ENCODE results near the gene ABCG2. TPM values are rescaled to one million over a fixed set of nuclear protein-coding genes. Genes with fewer than 3 reads are reported as not detected.
"Not testable (repeated sequence)": the region's sequence is repeated elsewhere in the genome, so short reads cannot be mapped to it uniquely, and the experiment has no call there.

The ABCG2 gene
- total RNA-seq, 1 donor from 2014 or later = 6.9 TPM

DNA sequence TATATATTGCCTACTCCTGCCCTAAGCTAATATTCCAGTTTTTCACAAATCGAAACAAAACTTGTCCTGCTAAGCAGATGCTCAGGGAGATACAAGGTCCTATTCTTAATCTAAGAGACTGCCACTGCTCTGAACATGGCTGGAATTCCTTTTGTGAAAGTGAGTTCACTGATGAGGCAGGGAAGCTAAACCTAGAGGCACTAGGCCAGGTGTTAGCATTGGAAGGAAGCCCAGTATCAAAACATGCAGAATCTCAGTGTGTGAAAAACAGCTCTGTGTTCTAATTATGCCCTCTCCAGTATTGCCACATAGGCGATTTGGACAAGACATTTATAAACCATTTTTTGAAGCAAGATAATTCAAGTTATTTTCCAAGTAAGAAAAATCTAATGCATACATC lies 47.6 kb downstream of the ABCG2 start:
- no peak for DNase-seq

DNA sequence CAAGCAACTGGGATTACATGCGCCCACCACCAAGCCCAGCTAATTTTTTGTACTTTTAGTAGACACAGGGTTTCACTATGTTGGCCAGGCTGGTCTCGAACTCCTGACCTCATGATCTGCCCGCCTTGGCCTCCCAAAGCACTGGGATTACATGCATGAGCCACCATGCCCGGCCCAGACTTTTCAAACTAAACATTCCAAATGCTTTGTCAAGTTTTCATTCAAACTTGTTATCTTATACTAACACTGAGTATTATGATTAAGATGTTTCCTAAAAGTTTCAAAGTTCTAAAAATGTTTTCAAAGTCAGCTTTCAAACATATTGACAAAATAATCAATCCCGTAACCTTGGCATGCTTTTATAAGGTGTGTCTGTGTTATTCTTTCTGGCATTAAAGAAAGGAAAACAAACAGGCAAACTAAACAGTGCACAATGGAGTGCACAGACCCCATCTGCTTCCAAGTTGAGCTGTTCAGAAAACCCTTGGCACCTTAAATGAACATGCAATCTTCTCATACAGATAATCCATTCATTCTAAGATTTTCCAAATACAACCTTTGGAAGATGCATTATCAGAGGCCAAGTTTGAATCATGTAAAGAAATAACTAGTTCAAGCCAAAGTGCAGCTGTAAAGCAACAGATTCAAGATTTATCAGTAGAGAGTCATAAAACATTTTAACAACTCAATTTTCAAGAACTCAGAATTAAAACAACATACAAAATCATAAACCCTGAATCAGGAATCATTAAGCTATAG lies 49.1 kb downstream of the ABCG2 start:
- DNase-seq = no peak

DNA sequence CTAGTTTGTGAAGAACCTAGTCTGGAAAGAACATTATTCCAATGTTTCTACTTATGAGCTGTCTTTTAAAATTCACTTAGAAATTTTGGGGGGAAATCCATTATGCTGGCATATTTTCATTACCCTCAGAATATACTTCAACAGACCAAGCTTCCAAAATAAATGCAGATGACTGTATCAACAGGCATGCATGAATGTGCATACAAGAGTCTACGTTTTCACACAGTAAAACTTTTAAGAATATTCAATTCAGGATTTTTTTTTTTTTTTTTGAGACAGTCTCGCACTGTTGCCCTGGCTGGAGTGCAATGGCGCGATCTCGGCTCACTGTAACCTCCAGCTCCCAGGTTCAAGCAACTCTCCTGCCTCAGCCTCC lies 49.7 kb downstream of the ABCG2 start:
- no peak for DNase-seq

DNA sequence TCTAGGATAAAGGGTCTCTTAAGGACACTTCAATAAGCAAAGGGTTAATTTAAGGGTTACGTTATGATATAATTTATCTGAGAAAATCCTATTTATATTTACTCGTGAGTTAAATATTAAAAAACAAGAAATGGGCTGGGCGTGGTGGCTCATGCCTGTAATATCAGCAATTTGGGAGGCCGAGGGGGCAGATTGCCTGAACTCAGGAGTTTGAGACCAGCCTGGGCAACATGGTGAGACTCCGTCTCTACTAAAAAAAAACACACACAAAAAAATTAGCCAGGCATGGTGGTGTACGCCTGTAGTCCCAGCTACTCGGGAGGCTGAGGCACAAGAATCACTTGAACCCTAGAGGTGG lies 50.4 kb downstream of the ABCG2 start:
- DNase-seq = not testable (repeated sequence)

DNA sequence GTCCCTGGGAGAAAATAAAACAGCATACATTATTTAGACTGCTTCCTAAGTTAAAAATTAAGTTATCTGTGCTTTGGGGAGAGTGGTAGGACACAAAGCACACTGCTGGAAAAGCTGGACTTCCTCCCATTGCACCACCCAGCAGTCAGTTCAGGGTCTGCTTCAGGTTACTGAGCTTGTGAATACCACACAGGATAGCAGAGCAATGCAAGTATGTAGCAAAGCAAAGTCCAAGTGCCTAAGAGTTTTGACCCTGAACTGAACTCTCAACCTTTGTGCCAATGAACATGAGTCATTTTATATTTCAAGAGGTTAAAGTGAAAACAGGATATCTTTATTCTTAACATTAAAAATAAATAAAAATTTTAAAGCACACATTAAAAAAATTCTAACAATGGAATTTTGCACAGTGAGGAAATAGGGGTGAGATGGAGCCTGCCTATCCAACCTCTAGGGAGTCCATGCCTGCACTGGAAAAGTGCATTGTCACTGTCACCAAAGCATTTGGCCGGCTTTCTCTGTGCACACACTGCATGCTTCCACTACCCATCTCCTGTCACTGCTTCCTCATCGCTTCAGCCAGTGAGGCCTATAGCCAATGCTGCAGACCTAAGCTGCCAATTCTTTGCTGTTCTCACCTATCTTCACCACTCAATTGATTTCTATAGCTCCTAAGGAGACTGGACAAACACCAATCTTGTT lies 50.9 kb downstream of the ABCG2 start:
- DNase-seq = no peak

DNA sequence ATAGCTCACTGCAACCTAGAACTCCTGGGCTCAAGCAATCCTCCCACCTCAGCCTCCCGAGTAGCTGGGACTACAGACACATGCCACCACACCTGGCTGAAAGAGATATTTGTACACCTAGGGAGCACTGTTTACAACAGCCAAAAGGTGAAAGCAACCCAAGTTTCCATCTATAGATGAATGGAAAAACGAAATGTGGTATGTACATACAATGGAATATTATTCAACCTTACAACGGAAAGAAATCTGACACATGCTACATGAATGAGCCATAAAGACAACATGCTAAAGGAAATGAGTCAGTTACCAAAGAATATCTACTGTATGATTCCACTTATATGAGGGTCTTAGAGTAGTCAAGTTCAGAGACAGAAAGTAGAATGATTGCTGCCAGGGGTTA lies 52.2 kb downstream of the ABCG2 start:
- no peak for DNase-seq

DNA sequence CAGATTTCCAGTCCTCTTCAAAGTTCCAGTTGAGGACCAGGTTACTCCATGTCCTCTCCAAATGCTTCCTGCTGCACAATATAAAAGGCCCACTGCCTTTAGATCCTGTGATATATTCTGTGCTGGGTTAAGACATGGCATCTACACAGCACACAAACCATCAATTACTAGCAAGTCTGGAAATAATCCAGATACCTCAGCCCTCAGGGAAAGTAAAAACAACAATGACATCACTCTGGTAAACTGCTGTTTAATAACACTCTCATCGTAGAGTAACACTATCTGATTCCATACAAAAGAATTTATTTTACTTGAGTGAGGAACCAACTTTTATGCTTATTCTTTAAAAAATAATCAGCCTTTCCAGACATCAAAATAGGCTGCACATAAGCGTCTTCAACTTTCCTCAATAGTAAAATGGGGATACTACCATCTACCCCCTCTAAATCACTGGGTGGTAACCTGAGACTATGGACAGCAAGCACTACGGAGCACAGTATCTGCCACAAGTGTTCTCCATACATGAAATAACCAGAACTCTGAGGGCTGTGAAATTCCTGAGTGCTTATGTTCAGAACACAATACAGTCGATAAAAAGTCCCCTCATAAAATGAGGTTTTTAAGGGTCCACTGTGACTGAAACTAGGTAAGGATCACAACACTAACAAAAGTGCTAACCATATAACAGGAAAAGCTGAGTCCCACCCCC lies 53.4 kb downstream of the ABCG2 start:
- DNase-seq = peak; percentile 10

DNA sequence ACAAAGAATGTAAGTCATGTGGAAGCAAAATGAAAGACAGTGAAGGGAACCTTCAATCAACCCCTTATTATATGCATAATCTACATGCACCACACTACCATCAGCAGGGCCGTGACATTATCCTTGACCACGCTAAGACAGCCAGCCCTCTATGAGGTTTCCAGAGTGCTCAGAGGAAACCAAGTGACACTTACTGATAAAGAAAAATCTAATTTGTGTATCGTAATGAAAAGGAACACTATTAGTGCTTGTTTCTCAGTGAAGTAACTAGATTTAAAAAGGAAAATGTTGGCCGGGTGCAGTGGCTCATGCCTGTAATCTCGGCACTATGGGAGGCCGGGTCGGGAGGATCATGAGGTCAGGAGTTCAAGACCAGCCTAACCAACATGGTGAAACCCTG lies 56.4 kb downstream of the ABCG2 start:
- no peak for DNase-seq

DNA sequence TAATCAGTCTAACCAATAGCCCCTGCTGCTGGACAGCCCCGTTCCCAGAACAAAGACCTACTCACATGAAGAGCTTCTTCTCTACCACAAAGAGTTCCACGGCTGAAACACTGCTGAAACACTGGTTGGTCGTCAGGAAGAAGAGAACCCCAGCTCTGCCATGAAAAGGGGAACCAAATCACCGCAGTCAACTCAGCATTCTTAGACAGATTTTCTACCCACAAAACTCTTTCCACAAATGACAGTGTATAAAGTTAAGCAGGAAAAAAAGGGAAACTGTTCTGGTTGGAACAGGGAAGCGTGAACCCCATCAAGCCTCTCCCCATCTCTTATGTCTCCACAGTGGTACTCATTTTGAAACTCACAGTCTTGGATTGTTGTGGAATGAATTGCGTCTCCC lies 57.3 kb downstream of the ABCG2 start:
- peak; percentile 8 for DNase-seq

DNA sequence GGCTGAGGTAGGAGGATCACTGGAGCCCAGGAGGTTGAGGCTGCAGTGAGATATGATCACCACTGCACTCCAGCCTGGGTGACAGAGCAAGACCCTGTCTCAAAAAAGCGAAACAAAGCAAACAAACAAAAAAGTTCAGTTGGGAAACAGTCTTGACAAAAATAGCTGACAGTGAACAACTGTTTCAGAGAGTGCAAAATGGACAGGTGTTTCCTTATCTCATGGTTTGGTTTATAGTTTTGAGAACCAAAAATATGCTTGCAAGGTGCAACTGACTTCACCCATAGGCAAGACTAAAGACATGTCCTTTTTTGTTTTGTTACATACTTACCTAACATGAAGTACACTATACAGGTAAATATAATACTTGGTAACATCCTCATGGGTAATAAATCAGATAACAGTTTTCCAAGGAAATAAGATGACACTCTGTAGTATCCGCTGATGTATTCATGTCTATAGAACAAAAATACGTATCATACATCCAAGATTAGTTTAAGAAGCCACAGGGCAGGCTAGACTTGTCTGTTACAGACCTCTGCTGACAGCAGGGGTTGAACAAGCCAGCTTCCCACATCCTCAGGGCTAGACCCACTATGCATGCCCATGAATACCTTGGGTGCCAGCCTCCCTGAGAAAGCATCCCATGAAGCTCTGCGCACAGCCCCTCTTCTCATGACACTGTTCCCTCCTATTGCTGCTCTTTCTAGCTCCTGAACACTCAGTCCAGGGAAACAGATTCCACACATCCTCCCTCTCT lies 59.3 kb downstream of the ABCG2 start:
- no peak for DNase-seq

DNA sequence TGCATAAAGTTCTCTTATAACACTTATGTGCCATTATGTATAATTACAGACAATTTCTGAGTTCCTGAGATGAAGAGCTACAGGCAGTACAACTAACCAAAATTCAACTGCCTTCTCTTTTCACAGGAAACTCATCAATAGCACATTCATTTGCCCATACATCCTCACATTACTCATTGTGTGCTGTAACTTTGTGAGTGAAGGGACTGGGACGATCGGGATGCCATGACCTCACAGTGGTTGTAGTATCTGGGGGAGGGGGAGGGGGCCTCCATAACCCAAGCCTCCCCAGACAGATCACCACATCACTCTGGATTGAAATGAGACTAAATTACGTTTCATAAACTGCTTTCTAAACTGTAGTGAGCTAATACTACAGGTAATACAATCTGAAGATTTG lies 60.7 kb downstream of the ABCG2 start:
- no peak for DNase-seq

DNA sequence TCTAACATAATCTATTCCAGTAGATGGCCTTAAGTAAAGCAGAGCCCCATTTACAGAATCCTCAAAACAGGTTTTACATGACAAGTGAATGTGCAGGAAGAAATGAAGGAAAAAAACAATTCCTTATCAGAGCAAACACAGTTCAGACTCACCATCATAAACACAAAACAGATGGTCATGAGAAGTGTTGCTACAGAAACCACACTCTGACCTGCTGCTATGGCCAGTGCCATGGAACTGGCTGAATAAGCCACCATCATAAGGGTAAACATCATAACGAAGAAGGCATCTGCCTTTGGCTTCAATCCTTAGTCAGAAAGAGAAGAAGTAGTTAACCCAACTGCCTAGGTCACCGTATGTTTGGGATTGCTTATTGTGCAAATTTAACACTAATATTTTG lies 61.1 kb downstream of the ABCG2 start:
- no peak for DNase-seq

DNA sequence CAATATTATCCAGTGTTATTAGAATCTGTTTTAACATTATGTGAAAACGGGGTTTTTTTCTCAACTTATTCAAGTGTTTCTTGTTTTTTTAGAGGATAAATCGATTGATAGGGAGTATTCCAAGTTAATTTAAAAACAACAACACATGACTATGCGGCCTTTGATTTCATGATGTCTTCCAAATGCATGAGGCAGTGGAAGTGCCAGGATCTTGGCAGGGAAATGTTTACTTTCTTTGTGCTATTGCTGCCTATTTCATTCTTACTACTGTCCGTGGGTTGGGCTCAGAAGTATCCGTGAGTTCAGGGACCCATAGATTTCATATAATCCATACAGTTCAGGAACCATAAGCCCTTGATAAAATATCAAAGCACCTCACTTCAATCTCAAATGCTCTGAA lies 64.6 kb downstream of the ABCG2 start:
- DNase-seq = no peak

DNA sequence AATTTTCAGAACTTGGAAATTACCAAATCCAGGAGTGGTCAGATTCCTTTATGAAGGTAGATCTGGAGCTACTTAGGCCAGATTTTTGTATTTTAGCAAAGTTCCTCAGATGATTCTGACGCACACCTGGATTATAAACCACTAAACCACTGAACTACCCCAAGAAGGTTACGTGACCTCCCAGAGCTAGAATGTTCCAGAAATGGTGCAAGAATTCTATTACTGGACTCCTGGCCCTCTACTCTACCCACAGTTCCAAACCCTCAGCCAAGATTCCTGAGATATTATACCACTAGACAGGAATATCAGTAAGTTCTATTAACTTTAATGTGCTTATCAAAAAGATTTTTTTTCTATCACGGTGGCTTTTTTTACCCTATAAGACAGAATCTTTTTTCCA lies 67.1 kb downstream of the ABCG2 start:
- no peak for DNase-seq

DNA sequence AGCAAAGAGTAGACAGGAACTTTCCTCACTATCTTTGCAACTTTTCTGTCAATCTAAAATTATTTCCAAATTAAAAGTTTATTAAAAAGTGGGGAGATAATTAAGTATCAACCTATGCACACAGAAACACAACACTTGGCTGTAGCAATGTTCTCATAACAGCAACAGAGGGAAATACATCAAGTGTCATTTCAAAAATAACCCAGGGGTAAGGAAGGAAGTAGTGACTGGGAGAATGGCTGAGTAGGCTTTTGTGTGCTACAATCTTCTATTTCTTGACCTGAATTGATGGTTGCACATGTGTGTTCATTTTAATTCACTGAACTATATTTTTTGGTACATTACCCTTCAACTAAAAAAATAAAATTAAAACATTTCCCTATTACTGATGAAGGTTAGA lies 67.5 kb downstream of the ABCG2 start:
- DNase-seq = no peak

DNA sequence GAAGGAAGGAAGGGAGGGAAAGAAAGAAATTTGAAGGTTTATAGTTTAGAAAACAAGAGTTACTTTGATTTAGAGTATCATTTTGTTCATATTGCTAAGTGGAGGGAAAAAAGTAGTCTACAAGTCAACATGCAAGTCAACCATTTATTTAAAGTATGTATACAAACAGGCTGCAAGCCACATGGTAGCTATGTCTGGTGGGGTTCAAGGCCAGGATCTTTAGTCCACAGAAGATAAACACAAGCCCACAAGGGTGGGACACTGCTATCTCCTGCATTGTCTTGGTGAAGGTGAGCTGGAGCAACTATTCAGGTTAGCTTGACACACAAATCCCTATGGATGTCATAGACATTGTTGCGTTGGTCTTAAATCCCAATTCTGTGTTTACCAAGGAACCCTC lies 71.4 kb downstream of the ABCG2 start:
- DNase-seq = no peak

DNA sequence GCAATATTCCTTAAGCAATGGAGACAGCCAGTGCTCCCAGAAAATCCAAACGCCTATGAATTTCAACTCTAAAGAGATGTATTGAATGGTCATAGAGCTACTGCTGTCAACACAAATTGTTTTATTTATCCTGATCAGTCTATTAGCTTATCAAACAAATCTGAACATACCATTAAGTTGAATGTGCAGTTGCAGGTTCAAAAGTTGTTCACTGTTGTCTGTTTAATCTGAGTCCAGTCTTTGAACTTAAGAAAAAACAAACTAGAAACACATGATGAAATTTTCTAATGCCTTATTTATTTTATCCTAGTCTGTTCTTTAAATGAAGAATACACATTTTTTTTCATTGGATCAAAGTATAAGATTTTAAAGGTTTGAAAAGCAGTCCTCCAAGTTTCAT lies 77.8 kb downstream of the ABCG2 start:
- no peak for DNase-seq

DNA sequence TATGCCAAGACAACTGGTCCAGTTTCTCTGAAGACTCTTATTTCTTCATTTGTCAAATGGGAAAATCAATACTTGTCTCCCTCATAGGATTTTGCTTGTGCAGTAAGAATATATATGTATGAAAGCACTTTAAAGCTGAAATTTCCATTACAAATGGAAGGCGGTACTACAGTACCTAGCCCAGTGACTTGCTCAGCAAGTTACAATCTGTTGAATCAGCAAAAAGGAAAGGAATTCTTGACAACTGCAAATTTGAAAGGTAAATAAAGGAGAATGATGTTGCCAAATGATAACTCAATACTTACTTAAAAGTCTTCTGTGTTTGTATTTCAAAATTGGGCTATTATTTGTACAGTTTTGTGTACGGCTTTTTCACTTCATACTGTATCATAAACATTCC lies 79.9 kb downstream of the ABCG2 start:
- DNase-seq = no peak

DNA sequence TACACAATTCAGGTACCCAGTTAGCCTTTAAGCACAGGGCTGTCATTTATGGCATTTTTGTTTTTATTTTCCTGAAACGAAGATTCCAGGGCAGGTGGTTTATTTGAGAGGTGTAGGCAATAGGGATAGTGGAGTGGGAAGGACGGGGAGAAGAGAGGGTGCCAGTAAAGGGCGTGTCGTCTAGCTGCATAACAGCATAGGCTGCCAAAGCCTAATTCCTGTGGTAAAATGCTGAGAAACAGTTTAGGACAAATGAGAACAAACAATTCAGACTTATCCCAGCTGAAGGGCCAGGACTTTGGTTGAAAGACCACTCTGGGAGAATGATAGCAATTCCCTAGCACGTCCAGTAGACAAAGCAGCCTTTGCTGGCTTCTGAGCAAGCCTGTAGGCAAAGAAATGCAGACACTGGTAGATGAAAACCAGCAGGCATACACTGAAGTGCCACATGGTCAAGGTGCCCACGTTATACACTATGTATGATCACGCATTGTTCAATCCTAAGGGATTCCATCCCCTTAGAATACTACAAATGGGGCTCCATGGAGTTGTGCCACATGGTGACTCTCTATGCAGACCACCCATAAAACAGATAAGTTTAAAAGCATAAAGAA lies 80.4 kb downstream of the ABCG2 start:
- DNase-seq = no peak

DNA sequence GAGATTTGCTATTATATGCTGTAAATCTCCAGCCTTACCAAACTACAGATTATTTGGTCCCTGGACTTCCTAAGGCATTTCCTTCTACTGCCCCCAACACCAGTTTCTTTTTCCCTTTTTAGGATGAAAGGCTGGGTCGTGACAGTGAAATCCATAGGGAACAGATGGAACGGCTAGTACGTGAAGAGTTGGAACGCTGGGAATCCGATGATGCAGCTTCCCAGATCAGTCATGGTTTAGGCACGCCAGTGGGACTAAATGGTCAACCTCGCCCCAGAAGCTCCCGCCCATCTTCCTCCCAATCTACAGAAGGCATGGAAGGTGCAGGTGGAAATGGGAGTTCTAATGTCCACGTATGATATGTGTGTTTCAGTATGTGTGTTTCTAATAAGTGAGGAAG lies 83.1 kb downstream of the ABCG2 start:
- no peak for DNase-seq

DNA sequence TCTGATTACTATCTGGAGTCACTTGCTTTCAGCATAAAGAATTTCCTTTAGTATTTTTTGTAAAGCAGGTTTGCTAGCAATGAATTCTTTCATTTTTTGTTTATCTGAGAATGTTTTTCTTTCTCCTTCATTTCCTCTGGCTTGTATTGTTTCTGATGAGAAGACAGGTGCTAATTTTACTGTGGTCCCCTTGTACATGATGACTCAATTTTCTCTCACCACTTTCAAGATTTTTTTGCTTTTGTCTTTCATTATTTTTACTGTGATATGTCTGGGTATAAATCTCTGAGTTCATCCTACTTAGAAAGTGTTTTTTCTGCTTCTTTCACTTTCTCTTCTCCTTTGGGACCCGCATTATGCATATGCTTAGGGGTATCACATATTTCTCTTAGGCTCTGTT lies 88.4 kb downstream of the ABCG2 start:
- no peak for DNase-seq

DNA sequence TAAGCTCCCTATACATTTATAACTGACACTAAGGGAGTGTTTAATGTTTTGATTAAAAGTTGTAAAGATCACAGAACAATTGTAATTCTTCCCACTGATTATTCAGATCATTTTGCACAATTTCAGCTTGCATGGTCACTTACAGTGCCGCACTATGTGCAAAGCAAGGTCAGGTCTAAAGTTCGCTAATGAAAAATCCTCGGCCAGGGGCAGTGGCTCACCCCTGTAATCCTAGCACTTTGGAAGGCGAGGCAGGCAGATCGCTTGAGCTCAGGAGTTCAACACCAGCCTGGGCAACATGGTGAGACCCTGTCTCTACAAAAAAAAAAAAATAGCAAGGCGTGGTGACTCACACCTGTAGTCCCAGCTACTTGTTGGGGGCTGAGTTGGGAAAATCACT lies 94.0 kb downstream of the ABCG2 start:
- DNase-seq = no peak
